Mesothelial cell of epicardium (in vitro differentiated cells): Measurements from ENCODE around the gene COMTD1. TPM values are rescaled to one million over a fixed set of nuclear protein-coding genes. Genes with fewer than 3 reads are reported as not detected.
"Not testable (repeated sequence)": the region's sequence is repeated elsewhere in the genome, so short reads cannot be mapped to it uniquely, and the experiment has no call there.

ENCODE experiments used
- DNase-seq, 2 experiments: peaks; one replicate each; pipeline ENCODE4 v3.0.0; 2021; ENCODE audit warnings: low spot score in 2 of 2; ENCODE audit not compliant: unreplicated experiment in 2 of 2
- H3K27ac Mint-ChIP-seq: 2 replicates; pipeline ENCODE4 v1.8.0; 2021; ENCODE audit warnings: mixed read lengths
- H3K27me3 Mint-ChIP-seq: 2 replicates; pipeline ENCODE4 v1.8.0; 2021; ENCODE audit warnings: low read depth, mixed read lengths
- H3K36me3 Mint-ChIP-seq: 2 replicates; pipeline ENCODE4 v1.8.0; 2021; ENCODE audit warnings: mixed read lengths
- H3K4me1 Mint-ChIP-seq: 2 replicates; pipeline ENCODE4 v1.8.0; 2021; ENCODE audit warnings: mixed read lengths
- H3K4me3 Mint-ChIP-seq: 2 replicates; pipeline ENCODE4 v1.8.0; 2021; ENCODE audit warnings: mild to moderate bottlenecking, moderate library complexity, mixed read lengths
- H3K9me3 Mint-ChIP-seq: 2 replicates; pipeline ENCODE4 v1.8.0; 2021; ENCODE audit warnings: mixed read lengths
- total RNA-seq: library from RNA; stranded (reverse); gene quantifications from 3 replicates; pipeline ENCODE4 v1.2.1, GENCODE V29; 2021
- TF ChIP-seq, protein P1 (sequence below): fragments of 200-600 bp; sonication (generic); IDR thresholded peaks from one replicate; pipeline ENCODE4 v1.5.0; 2021; ENCODE audit warnings: antibody characterized with exemption; ENCODE audit not compliant: unreplicated experiment

The COMTD1 gene
- total RNA-seq, 1 donor from 2014 or later = 13.9 TPM

GRCh38 chr10:75223507-75223906 lies 12.2 kb downstream of the COMTD1 start:
- no peaks in the 10 kb centered on the region for H3K27me3 Mint-ChIP-seq
- no peak overlapping the region for H3K4me3 Mint-ChIP-seq
- TF ChIP-seq, protein P1, sequence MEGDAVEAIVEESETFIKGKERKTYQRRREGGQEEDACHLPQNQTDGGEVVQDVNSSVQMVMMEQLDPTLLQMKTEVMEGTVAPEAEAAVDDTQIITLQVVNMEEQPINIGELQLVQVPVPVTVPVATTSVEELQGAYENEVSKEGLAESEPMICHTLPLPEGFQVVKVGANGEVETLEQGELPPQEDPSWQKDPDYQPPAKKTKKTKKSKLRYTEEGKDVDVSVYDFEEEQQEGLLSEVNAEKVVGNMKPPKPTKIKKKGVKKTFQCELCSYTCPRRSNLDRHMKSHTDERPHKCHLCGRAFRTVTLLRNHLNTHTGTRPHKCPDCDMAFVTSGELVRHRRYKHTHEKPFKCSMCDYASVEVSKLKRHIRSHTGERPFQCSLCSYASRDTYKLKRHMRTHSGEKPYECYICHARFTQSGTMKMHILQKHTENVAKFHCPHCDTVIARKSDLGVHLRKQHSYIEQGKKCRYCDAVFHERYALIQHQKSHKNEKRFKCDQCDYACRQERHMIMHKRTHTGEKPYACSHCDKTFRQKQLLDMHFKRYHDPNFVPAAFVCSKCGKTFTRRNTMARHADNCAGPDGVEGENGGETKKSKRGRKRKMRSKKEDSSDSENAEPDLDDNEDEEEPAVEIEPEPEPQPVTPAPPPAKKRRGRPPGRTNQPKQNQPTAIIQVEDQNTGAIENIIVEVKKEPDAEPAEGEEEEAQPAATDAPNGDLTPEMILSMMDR = no peak
- peaks cover 45% of the 10 kb centered on the region for H3K4me1 Mint-ChIP-seq
- H3K36me3 Mint-ChIP-seq = peaks cover 32% of the 10 kb centered on the region
- peak overlapping the region; percentile 94 for H3K27ac Mint-ChIP-seq
- no peak for DNase-seq
- H3K9me3 Mint-ChIP-seq = no peaks in the 10 kb centered on the region

- DNase-seq, H3K27me3 Mint-ChIP-seq, H3K27ac Mint-ChIP-seq, H3K4me3 Mint-ChIP-seq, H3K9me3 Mint-ChIP-seq: not testable (repeated sequence)
- peaks cover 42% of the 10 kb centered on the region for H3K4me1 Mint-ChIP-seq
- H3K36me3 Mint-ChIP-seq = peaks cover 40% of the 10 kb centered on the region
These were observed 14.3 kb downstream of the COMTD1 start for GRCh38 chr10:75221492-75221891.

DNA sequence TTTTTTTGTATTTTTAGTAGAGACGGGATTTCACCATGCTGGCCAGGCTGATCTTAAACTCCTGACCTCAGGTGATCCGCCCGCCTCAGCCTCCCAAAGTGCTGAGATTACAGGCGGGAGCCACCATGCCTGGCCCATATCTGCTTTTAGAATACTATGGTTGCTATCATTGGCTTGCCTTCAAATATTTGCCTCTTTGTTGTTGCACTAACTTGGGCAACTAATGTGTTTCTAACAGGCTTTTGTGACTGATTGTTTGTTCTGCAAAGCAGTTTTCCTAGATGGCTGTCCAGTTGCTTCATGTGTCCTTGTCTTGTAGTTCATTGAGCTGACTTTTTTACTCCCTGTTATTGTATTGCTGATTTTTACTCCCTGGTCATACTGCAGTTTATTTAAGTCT lies 15.5 kb downstream of the COMTD1 start:
- H3K27ac Mint-ChIP-seq = no peak overlapping the region
- peaks cover 47% of the 10 kb centered on the region for H3K36me3 Mint-ChIP-seq
- no peak for DNase-seq
- TF ChIP-seq, protein P1 = no peak
- H3K4me3 Mint-ChIP-seq = no peak overlapping the region
- H3K27me3 Mint-ChIP-seq = no peaks in the 10 kb centered on the region
- no peaks in the 10 kb centered on the region for H3K9me3 Mint-ChIP-seq
- H3K4me1 Mint-ChIP-seq = peaks cover 38% of the 10 kb centered on the region

- no peaks in the 10 kb centered on the region for H3K27me3 Mint-ChIP-seq
- peaks cover 43% of the 10 kb centered on the region for H3K4me1 Mint-ChIP-seq
These were observed 23.4 kb downstream of the COMTD1 start for GRCh38 chr10:75212343-75212742.

GRCh38 chr10:75211007-75211691 lies 24.6 kb downstream of the COMTD1 start:
- peaks cover 39% of the 10 kb centered on the region for H3K4me1 Mint-ChIP-seq
- TF ChIP-seq, protein P1 = no peak
- H3K27ac Mint-ChIP-seq = peak overlapping the region; percentile 96
- peaks cover 12% of the 10 kb centered on the region for H3K36me3 Mint-ChIP-seq
- H3K27me3 Mint-ChIP-seq = no peaks in the 10 kb centered on the region
- DNase-seq = no peak
- H3K4me3 Mint-ChIP-seq = peak overlapping the region; percentile 90
- H3K9me3 Mint-ChIP-seq = no peaks in the 10 kb centered on the region

More at GRCh38 chr10:75212343-75212742, 23.4 kb downstream of the COMTD1 start:
- no peaks in the 10 kb centered on the region for H3K9me3 Mint-ChIP-seq
- peak overlapping the region; percentile 90 for H3K4me3 Mint-ChIP-seq
- peaks cover 19% of the 10 kb centered on the region for H3K36me3 Mint-ChIP-seq
- no peak for DNase-seq
- peak overlapping the region; percentile 96 for H3K27ac Mint-ChIP-seq
- TF ChIP-seq, protein P1 = no peak

- H3K27ac Mint-ChIP-seq = peak within 1 kb of the TSS; percentile 99
- DNase-seq = peak; percentile 80 to 92
- TF ChIP-seq, protein P1 = no peak
- peaks cover 12% of the 10 kb centered on the region for H3K36me3 Mint-ChIP-seq
- peak within 1 kb of the TSS; percentile 90 for H3K4me3 Mint-ChIP-seq
- no peaks in the 10 kb centered on the region for H3K9me3 Mint-ChIP-seq
- no peaks in the 10 kb centered on the region for H3K27me3 Mint-ChIP-seq
- peaks cover 34% of the 10 kb centered on the region for H3K4me1 Mint-ChIP-seq
These were observed 25.3 kb downstream of the COMTD1 start, which contains the start of gene VDAC2 for GRCh38 chr10:75210282-75211006. TSS of gene VDAC2 (plus strand) at chr10:75210796. CDS start at chr10:75211159, 363 bp downstream.
